Measurements from ENCODE around the gene ARHGAP22. TPM values are rescaled to one million over a fixed set of nuclear protein-coding genes. Genes with fewer than 3 reads are reported as not detected.

The ARHGAP22 gene
- total and polyA plus RNA-seq, 11 donors, result 1.1 to 9.5 (median 2.8) TPM

- intact Hi-C loops (cut with DNase I), result no loop called here
- TF ChIP-seq POLR2A (IDR thresholded peaks at IDR 0.05) (no peak), CTCF (IDR thresholded peaks at IDR 0.05) (no peak)
- ATAC-seq (no peak), DNase-seq (no peak)
- H3K9me3 ChIP-seq, result peaks cover 0 to 7% (median 0%) of the 10 kb centered on the region in 12 donors
- no peaks in the 10 kb centered on the region for H3K27me3 ChIP-seq
- no peak overlapping the region for H3K4me3 ChIP-seq
- H3K36me3 ChIP-seq, result no peaks in the 10 kb centered on the region
- peaks cover 0 to 20% (median 0%) of the 10 kb centered on the region in 12 donors for H3K4me1 ChIP-seq
- 73 to 80% (median 77%) methylated on average over 4 of the region's 4 CpGs for WGBS, 4 donors
- no peak overlapping the region for H3K27ac ChIP-seq
These were observed 21.6 kb upstream of the ARHGAP22 start for GRCh38 chr10:48626447-48626846.

GRCh38 chr10:48625826-48626134 lies 20.9 kb upstream of the ARHGAP22 start:
- Histone ChIP-seq H3K27ac (no peak overlapping the region), H3K4me3 (no peak overlapping the region), H3K9me3 (peaks cover 0 to 8% (median 0%) of the 10 kb centered on the region in 12 donors), H3K4me1 (peaks cover 0 to 20% (median 0%) of the 10 kb centered on the region in 12 donors), H3K36me3 (no peaks in the 10 kb centered on the region), H3K27me3 (no peaks in the 10 kb centered on the region)
- WGBS, 4 donors, result 85 to 94% (median 90%) methylated on average over 1 of the region's 1 CpG
- DNase-seq (no peak), ATAC-seq (no peak)
- TF ChIP-seq CTCF (IDR thresholded peaks at IDR 0.05) (no peak), POLR2A (IDR thresholded peaks at IDR 0.05) (no peak)
- intact Hi-C loops (cut with DNase I), result no loop called here

GRCh38 chr10:48623607-48624132 lies 18.8 kb upstream of the ARHGAP22 start:
- WGBS, 4 donors, result 72 to 83% (median 78%) methylated on average over 5 of the region's 5 CpGs
- peaks cover 0 to 20% (median 0%) of the 10 kb centered on the region in 12 donors for H3K4me1 ChIP-seq
- DNase-seq, result no peak

GRCh38 chr10:48623009-48623408 lies 18.1 kb upstream of the ARHGAP22 start:
- intact Hi-C loops (cut with DNase I), result no loop called here
- Histone ChIP-seq H3K9me3 (peaks cover 0 to 8% (median 0%) of the 10 kb centered on the region in 12 donors), H3K4me3 (no peak overlapping the region), H3K27ac (no peak overlapping the region), H3K36me3 (no peaks in the 10 kb centered on the region), H3K27me3 (no peaks in the 10 kb centered on the region), H3K4me1 (peaks cover 0 to 20% (median 0%) of the 10 kb centered on the region in 12 donors)
- TF ChIP-seq POLR2A (IDR thresholded peaks at IDR 0.05), result no peak
- TF ChIP-seq CTCF (IDR thresholded peaks at IDR 0.05), result no peak
- ATAC-seq (peak in 3 of 4 donors; percentile 66 to 72 (median 67)), DNase-seq (no peak)
- WGBS, 4 donors, result 67 to 83% (median 81%) methylated on average over 3 of the region's 3 CpGs

More at GRCh38 chr10:48623607-48624132, 18.8 kb upstream of the ARHGAP22 start:
- ATAC-seq, result no peak
- Histone ChIP-seq H3K9me3 (peaks cover 0 to 8% (median 0%) of the 10 kb centered on the region in 12 donors), H3K27me3 (no peaks in the 10 kb centered on the region), H3K4me3 (no peak overlapping the region), H3K27ac (peak overlapping the region in 1 of 12 donors; percentile 75), H3K36me3 (no peaks in the 10 kb centered on the region)
- intact Hi-C loops (cut with DNase I), result no loop called here
- TF ChIP-seq CTCF (IDR thresholded peaks at IDR 0.05) (no peak), POLR2A (IDR thresholded peaks at IDR 0.05) (no peak)

Data from heart left ventricle (tissue), 16 donors.